HG02870 (cell line): ENCODE measurements around the gene EHD1.

Experiments
- ATAC-seq: cut with Tn5 transposase; IDR thresholded peaks from one replicate; pipeline ENCODE4 v1.9.1; 2021; ENCODE audit warnings: mild to moderate bottlenecking, moderate library complexity; ENCODE audit not compliant: unreplicated experiment

EHD1 gene

GRCh38 chr11:64845129-64845775 is 33.2 kb downstream of the EHD1 start:
- no peak for ATAC-seq

- no peak for ATAC-seq
These were observed 33.9 kb downstream of the EHD1 start, which contains the start of gene CDC42BPG for GRCh38 chr11:64844330-64845128. TSS of gene CDC42BPG (minus strand) at chr11:64844653. CDS start at chr11:64844569, 84 bp downstream.

- no peak for ATAC-seq
These were observed 34.6 kb downstream of the EHD1 start for GRCh38 chr11:64843686-64844329.

- ATAC-seq = no peak
These were observed 35.4 kb downstream of the EHD1 start for GRCh38 chr11:64842851-64843685.

GRCh38 chr11:64842366-64842759 is 36.1 kb downstream of the EHD1 start:
- ATAC-seq = no peak

- no peak for ATAC-seq
These were observed 36.6 kb downstream of the EHD1 start for GRCh38 chr11:64841592-64842365.

GRCh38 chr11:64839887-64840782 is 38.3 kb downstream of the EHD1 start:
- ATAC-seq = no peak

GRCh38 chr11:64839335-64839734 is 39.1 kb downstream of the EHD1 start:
- no peak for ATAC-seq

GRCh38 chr11:64838600-64839334 is 39.7 kb downstream of the EHD1 start:
- no peak for ATAC-seq

GRCh38 chr11:64837887-64838351 is 40.5 kb downstream of the EHD1 start:
- no peak for ATAC-seq

- ATAC-seq = no peak
These were observed 41.9 kb downstream of the EHD1 start for GRCh38 chr11:64836448-64837072.

- no peak for ATAC-seq
These were observed 42.6 kb downstream of the EHD1 start for GRCh38 chr11:64835616-64836447.

- no peak for ATAC-seq
These were observed 43.5 kb downstream of the EHD1 start for GRCh38 chr11:64834723-64835615.

- no peak for ATAC-seq
These were observed 44.2 kb downstream of the EHD1 start for GRCh38 chr11:64834031-64834722.

- ATAC-seq = no peak
These were observed 44.9 kb downstream of the EHD1 start for GRCh38 chr11:64833509-64833908.

GRCh38 chr11:64833198-64833502 is 45.3 kb downstream of the EHD1 start:
- ATAC-seq = no peak
